ENCODE data around the gene CEBPA. TPM values are rescaled to one million over a fixed set of nuclear protein-coding genes. Genes with fewer than 3 reads are reported as not detected.

CEBPA gene
- total RNA-seq, 1 donor from 2014 or later = 0.45 TPM

DNA sequence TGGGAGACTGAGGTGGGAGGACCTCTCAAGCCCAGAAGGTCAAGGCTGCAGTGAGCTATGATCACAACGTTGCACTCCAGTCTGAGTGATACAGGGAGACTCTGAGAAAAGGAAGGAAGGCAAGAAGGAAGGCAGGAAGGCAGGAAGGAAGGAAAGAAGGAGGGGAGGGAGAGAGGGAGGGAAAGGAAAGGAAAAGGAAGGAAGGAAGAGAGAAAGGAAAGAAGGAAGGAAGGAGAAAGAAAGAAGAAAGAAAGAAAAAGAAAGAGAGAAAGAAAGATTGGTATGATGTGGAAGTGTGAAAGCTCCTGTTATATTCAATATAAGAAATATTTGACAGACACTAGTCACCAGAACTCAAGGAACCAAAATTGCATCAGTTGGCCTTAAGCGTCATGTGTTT, 38.7 kb upstream of the CEBPA start:
- Histone ChIP-seq H3K36me3 (ENCODE audit: insufficient read depth, low read length) (no peaks in the 10 kb centered on the region), H3K9me3 (ENCODE audit: insufficient read depth, low read depth, low read length) (no peaks in the 10 kb centered on the region), H3K27me3 (ENCODE audit: insufficient read depth, low read length) (peaks cover 14% of the 10 kb centered on the region), H2AFZ (ENCODE audit: low read depth, low read length) (no peak overlapping the region), H3K4me1 (ENCODE audit: insufficient read depth, low read length) (no peaks in the 10 kb centered on the region), H3K27ac (ENCODE audit: low read depth, low read length) (no peak overlapping the region), H3K79me2 (ENCODE audit: insufficient read depth, low read length) (no peaks in the 10 kb centered on the region), H3K4me2 (ENCODE audit: low read length) (no peak overlapping the region), H3K9ac (ENCODE audit: low read length) (no peak overlapping the region), H4K20me1 (ENCODE audit: insufficient read depth, low read length) (no peaks in the 10 kb centered on the region), H3K4me3 (ENCODE audit: insufficient read depth, low read depth, low read length) (no peak overlapping the region)
- no peak for TF ChIP-seq EZH2 (IDR thresholded peaks at IDR 0.05; ENCODE audit: insufficient read depth, low read length)
- TF ChIP-seq, protein P1, sequence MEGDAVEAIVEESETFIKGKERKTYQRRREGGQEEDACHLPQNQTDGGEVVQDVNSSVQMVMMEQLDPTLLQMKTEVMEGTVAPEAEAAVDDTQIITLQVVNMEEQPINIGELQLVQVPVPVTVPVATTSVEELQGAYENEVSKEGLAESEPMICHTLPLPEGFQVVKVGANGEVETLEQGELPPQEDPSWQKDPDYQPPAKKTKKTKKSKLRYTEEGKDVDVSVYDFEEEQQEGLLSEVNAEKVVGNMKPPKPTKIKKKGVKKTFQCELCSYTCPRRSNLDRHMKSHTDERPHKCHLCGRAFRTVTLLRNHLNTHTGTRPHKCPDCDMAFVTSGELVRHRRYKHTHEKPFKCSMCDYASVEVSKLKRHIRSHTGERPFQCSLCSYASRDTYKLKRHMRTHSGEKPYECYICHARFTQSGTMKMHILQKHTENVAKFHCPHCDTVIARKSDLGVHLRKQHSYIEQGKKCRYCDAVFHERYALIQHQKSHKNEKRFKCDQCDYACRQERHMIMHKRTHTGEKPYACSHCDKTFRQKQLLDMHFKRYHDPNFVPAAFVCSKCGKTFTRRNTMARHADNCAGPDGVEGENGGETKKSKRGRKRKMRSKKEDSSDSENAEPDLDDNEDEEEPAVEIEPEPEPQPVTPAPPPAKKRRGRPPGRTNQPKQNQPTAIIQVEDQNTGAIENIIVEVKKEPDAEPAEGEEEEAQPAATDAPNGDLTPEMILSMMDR (IDR thresholded peaks at IDR 0.05; ENCODE audit: insufficient read depth, low read depth, low read length) = no peak
- Mint-ChIP-seq H3K36me3 (ENCODE audit: low read depth, unreplicated experiment) (no peaks in the 10 kb centered on the region), H3K27ac (ENCODE audit: unreplicated experiment) (no peak overlapping the region), H3K27me3 (ENCODE audit: low read depth, unreplicated experiment) (peaks cover 39% of the 10 kb centered on the region), H3K4me1 (ENCODE audit: low read depth, unreplicated experiment) (no peaks in the 10 kb centered on the region), H3K4me3 (ENCODE audit: unreplicated experiment) (no peak overlapping the region), H3K9me3 (ENCODE audit: unreplicated experiment) (no peaks in the 10 kb centered on the region)
- DNase-seq (ENCODE audit: low read depth) (no peak), FAIRE-seq (no peak)

DNA sequence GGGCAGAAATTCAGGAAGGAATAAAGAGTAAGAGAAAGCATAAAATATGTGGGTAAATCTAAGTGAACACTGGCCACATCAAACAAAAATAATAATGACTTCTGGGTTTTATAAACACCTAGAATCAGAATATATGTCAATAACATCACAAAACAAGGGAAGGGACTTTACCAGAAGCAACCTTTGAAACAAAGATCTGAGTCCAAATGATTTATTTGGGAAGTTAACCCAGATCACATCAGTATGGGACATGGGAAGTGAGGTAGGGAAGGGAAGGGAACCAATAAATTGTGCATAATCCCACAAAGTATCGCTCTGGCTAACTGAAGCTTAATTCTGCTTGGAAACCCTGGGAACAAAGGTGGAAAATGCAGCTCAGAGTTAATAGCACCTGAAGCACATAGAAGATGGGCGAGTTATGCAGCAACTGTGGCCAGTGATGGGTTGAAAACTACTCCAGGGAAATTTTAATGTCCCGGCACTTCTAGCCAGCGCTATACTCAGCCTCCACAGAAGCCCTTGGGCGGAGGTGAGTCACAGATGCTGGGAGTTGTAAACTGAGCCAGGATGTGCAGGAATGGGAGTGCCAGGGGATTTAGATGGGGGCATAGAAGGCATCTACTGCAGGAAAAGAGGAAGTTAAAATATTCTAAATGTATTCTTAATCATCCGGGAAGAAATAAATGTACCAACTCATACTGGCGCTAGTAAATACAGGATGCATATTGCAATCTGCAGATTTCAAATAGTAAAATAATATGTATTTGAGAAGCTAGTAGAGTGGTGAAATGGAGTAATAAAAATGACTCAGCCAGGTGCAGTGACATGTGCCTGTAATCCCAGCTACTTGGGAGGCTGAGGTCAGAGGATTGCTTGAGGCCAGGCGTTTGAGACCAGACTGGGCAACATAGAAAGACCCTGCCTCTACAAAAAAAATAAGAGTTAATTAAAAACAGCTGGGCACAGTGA, 37.0 kb upstream of the CEBPA start:
- Histone ChIP-seq H4K20me1 (ENCODE audit: insufficient read depth, low read length) (no peaks in the 10 kb centered on the region), H3K9me3 (ENCODE audit: insufficient read depth, low read depth, low read length) (no peaks in the 10 kb centered on the region), H3K27ac (ENCODE audit: low read depth, low read length) (no peak overlapping the region), H3K4me1 (ENCODE audit: insufficient read depth, low read length) (no peaks in the 10 kb centered on the region), H3K4me3 (ENCODE audit: insufficient read depth, low read depth, low read length) (no peak overlapping the region), H3K4me2 (ENCODE audit: low read length) (no peak overlapping the region), H3K9ac (ENCODE audit: low read length) (no peak overlapping the region), H3K79me2 (ENCODE audit: insufficient read depth, low read length) (no peaks in the 10 kb centered on the region), H2AFZ (ENCODE audit: low read depth, low read length) (no peak overlapping the region), H3K36me3 (ENCODE audit: insufficient read depth, low read length) (no peaks in the 10 kb centered on the region), H3K27me3 (ENCODE audit: insufficient read depth, low read length) (peaks cover 2% of the 10 kb centered on the region)
- H3K36me3 Mint-ChIP-seq (ENCODE audit: low read depth, unreplicated experiment) = no peaks in the 10 kb centered on the region
- FAIRE-seq = no peak
- H3K27ac Mint-ChIP-seq (ENCODE audit: unreplicated experiment) = no peak overlapping the region
- peaks cover 25% of the 10 kb centered on the region for H3K27me3 Mint-ChIP-seq (ENCODE audit: low read depth, unreplicated experiment)
- TF ChIP-seq EZH2 (IDR thresholded peaks at IDR 0.05; ENCODE audit: insufficient read depth, low read length) = no peak
- TF ChIP-seq, protein P1 (IDR thresholded peaks at IDR 0.05; ENCODE audit: insufficient read depth, low read depth, low read length) = no peak
- H3K4me1 Mint-ChIP-seq (ENCODE audit: low read depth, unreplicated experiment) = no peaks in the 10 kb centered on the region
- no peak overlapping the region for H3K4me3 Mint-ChIP-seq (ENCODE audit: unreplicated experiment)
- H3K9me3 Mint-ChIP-seq (ENCODE audit: unreplicated experiment) = no peaks in the 10 kb centered on the region
- DNase-seq (ENCODE audit: low read depth) = no peak

DNA sequence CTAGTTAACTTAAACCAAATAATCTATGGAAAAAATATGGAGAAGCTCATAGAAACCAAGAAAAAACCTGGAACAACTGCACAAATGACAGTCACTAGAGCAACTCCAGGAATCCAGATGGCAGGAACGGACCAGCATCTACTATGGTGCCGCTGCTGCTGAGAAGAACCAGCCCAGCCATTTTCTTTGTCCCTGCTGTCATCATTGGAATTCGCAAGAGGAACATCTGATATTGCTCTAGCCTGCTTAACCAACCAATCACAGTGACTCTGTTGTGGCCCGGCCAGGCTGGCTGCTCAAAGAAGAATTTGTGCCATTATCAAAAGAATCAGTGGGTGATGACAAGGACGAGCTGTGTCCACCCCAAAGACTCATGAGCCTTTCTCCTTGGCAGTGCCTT, 33.1 kb upstream of the CEBPA start:
- Mint-ChIP-seq H3K4me1 (ENCODE audit: low read depth, unreplicated experiment) (no peaks in the 10 kb centered on the region), H3K27ac (ENCODE audit: unreplicated experiment) (no peak overlapping the region), H3K27me3 (ENCODE audit: low read depth, unreplicated experiment) (peaks cover 10% of the 10 kb centered on the region), H3K9me3 (ENCODE audit: unreplicated experiment) (peaks cover 3% of the 10 kb centered on the region), H3K4me3 (ENCODE audit: unreplicated experiment) (no peak overlapping the region), H3K36me3 (ENCODE audit: low read depth, unreplicated experiment) (no peaks in the 10 kb centered on the region)
- Histone ChIP-seq H3K9me3 (ENCODE audit: insufficient read depth, low read depth, low read length) (no peaks in the 10 kb centered on the region), H2AFZ (ENCODE audit: low read depth, low read length) (no peak overlapping the region), H3K27me3 (ENCODE audit: insufficient read depth, low read length) (no peaks in the 10 kb centered on the region), H3K79me2 (ENCODE audit: insufficient read depth, low read length) (no peaks in the 10 kb centered on the region), H3K4me2 (ENCODE audit: low read length) (no peak overlapping the region), H3K27ac (ENCODE audit: low read depth, low read length) (no peak overlapping the region), H4K20me1 (ENCODE audit: insufficient read depth, low read length) (no peaks in the 10 kb centered on the region), H3K4me1 (ENCODE audit: insufficient read depth, low read length) (no peaks in the 10 kb centered on the region), H3K9ac (ENCODE audit: low read length) (no peak overlapping the region), H3K36me3 (ENCODE audit: insufficient read depth, low read length) (no peaks in the 10 kb centered on the region), H3K4me3 (ENCODE audit: insufficient read depth, low read depth, low read length) (no peak overlapping the region)
- TF ChIP-seq, protein P1 (IDR thresholded peaks at IDR 0.05; ENCODE audit: insufficient read depth, low read depth, low read length) = no peak
- no peak for TF ChIP-seq EZH2 (IDR thresholded peaks at IDR 0.05; ENCODE audit: insufficient read depth, low read length)
- FAIRE-seq (no peak), DNase-seq (ENCODE audit: low read depth) (no peak)

All from astrocyte (in vitro differentiated cells and primary cell).